ENCODE data around the gene OR2T11. TPM values are rescaled to one million over a fixed set of nuclear protein-coding genes. Genes with fewer than 3 reads are reported as not detected.

OR2T11 gene
- 7.0 and 8.2 TPM in 2 replicates for total RNA-seq

GRCh38 chr1:248634991-248635390 lies at the start of gene OR2T11:
Gene OR2T11, minus strand, starts transcription at chr1:248635091. Its CDS starts 7,963 bp downstream, at chr1:248627128.

GRCh38 chr1:248655354-248655753 lies 20.5 kb upstream of the OR2T11 start, which contains the start of gene OR2T27:
Gene OR2T27, minus strand, starts transcription at chr1:248655528. Its CDS starts 4,644 bp downstream, at chr1:248650884.

GRCh38 chr1:248645178-248645577 lies 10.3 kb upstream of the OR2T11 start, which contains the start of gene OR2T35:
Gene OR2T35, minus strand, starts transcription at chr1:248645278. Its CDS starts 6,020 bp downstream, at chr1:248639258.

GRCh38 chr1:248597589-248597988 lies 37.3 kb downstream of the OR2T11 start, which contains the start of gene OR2T10:
Gene OR2T10, minus strand, starts transcription at chr1:248597700. Its CDS starts 3,932 bp downstream, at chr1:248593768.

GRCh38 chr1:248574657-248575056 lies 60.2 kb downstream of the OR2T11 start, which contains the start of gene OR2T34:
Gene OR2T34, minus strand, starts transcription at chr1:248574757. Its CDS starts 0 bp downstream, at chr1:248574757.

Small RNAs within 50 kb of the gene (small RNA-seq; reads per million reads assigned to genes)
- not detected for gene RF00019

Other genes starting within 250 kb of the OR2T11 start
- not detected in 2 replicates for gene OR2T1, start 232.0 kb downstream of the OR2T11 start, total RNA-seq
- 9.0 and 16.1 TPM in 2 replicates for gene OR2T2, start 189.5 kb downstream of the OR2T11 start, total RNA-seq
- 0.65 and 0.79 TPM in 2 replicates for gene OR2T3, start 161.7 kb downstream of the OR2T11 start, total RNA-seq
- gene OR2T5, start 146.5 kb downstream of the OR2T11 start, total RNA-seq, result 1.4 and 2.7 TPM in 2 replicates
- gene OR2G6, start 127.0 kb downstream of the OR2T11 start, total RNA-seq, result 4.3 and 13.2 TPM in 2 replicates
- 9.4 and 19.7 TPM in 2 replicates for gene OR2T29, start 72.3 kb downstream of the OR2T11 start, total RNA-seq
- 9.8 and 12.4 TPM in 2 replicates for gene OR2T34, start 60.3 kb downstream of the OR2T11 start, total RNA-seq
- gene OR2T10, start 37.4 kb downstream of the OR2T11 start, total RNA-seq, result 9.8 and 22.2 TPM in 2 replicates
- gene OR2T35, start 10.2 kb upstream of the OR2T11 start, total RNA-seq, result 2.4 and 4.9 TPM in 2 replicates
- gene OR2T27, start 20.4 kb upstream of the OR2T11 start, total RNA-seq, result not detected in 2 replicates
- gene OR14I1, start 67.7 kb upstream of the OR2T11 start, total RNA-seq, result 0.76 TPM in 1 of 2 replicates, not detected in the other
- 0.22 TPM in 1 of 2 replicates, not detected in the other for gene LYPD8, start 120.7 kb upstream of the OR2T11 start, total RNA-seq
- 34.5 and 63.4 TPM in 2 replicates for gene SH3BP5L, start 190.8 kb upstream of the OR2T11 start, total RNA-seq
- 41.2 and 48.3 TPM in 2 replicates for gene ZNF672, start 203.1 kb upstream of the OR2T11 start, total RNA-seq
- gene ZNF692, start 224.0 kb upstream of the OR2T11 start, total RNA-seq, result 18.5 and 20.6 TPM in 2 replicates

Measured in placental epithelial cell (primary cell).